ENCODE measurements around the gene PLK1. TPM values are rescaled to one million over a fixed set of nuclear protein-coding genes. Genes with fewer than 3 reads are reported as not detected.

Gene PLK1
- total and polyA plus RNA-seq, 2 of the 13 experiments (the other 11 are each of a cell fraction or from before 2014, with no cell fraction given), result 71.5 to 76.3 TPM

GRCh38 chr16:23694644-23695373, 16.1 kb downstream of the PLK1 start (continued):
- TF ChIP-seq PHF21A (CRISPR knock-in tag; IDR thresholded peaks at IDR 0.05), result peak; percentile 17; the same call in 1 of the 2 replicates
- TF ChIP-seq ARNTL (CRISPR knock-in tag; IDR thresholded peaks at IDR 0.05), result no peak
- TF ChIP-seq ZNF407 (CRISPR knock-in tag; IDR thresholded peaks at IDR 0.05; ENCODE audit: not compliant biosample characterization), result no peak
- TF ChIP-seq NFKBIZ (CRISPR knock-in tag; IDR thresholded peaks at IDR 0.05), result no peak
- TF ChIP-seq RFXANK (CRISPR knock-in tag; IDR thresholded peaks at IDR 0.05), result no peak
- TF ChIP-seq ZNF335 (CRISPR knock-in tag; IDR thresholded peaks at IDR 0.05), result no peak
- TF ChIP-seq ZNF841 (CRISPR knock-in tag; IDR thresholded peaks at IDR 0.05; ENCODE audit: borderline replicate concordance), result no peak
- peak; percentile 30; the same call in 1 of the 2 replicates for TF ChIP-seq REL (CRISPR knock-in tag; conservative IDR thresholded peaks at IDR 0.05)
- peak; percentile 71; the same call in 1 of the 2 replicates for TF ChIP-seq ZSCAN21 (CRISPR knock-in tag; IDR thresholded peaks at IDR 0.05; ENCODE audit: borderline replicate concordance)
- 0 out of 2 replicates have a peak, but pooled peaks have one; percentile 67 for TF ChIP-seq ZBTB7A (CRISPR knock-in tag; IDR thresholded peaks at IDR 0.05)
- no peak for TF ChIP-seq ZNF703 (CRISPR knock-in tag; IDR thresholded peaks at IDR 0.05; ENCODE audit: borderline replicate concordance)
- TF ChIP-seq, protein P1, sequence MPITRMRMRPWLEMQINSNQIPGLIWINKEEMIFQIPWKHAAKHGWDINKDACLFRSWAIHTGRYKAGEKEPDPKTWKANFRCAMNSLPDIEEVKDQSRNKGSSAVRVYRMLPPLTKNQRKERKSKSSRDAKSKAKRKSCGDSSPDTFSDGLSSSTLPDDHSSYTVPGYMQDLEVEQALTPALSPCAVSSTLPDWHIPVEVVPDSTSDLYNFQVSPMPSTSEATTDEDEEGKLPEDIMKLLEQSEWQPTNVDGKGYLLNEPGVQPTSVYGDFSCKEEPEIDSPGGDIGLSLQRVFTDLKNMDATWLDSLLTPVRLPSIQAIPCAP (CRISPR knock-in tag; IDR thresholded peaks at IDR 0.05; ENCODE audit: low read depth), result 0 out of 2 replicates have a peak, but pooled peaks have one; percentile 21
- TF ChIP-seq ZNF30 (CRISPR knock-in tag; IDR thresholded peaks at IDR 0.05), result no peak
- TF ChIP-seq HNF4G (IDR thresholded peaks at IDR 0.05; ENCODE audit: borderline replicate concordance, low read depth, low read length), result no peak
- TF ChIP-seq HNF4G (CRISPR knock-in tag; IDR thresholded peaks at IDR 0.05; ENCODE audit: borderline replicate concordance, low read depth), result no peak
- no peak for TF ChIP-seq ZNF17 (CRISPR knock-in tag; IDR thresholded peaks at IDR 0.05)
- TF ChIP-seq ZC3H13 (CRISPR knock-in tag; IDR thresholded peaks at IDR 0.05), result no peak
- TF ChIP-seq TEAD2 (CRISPR knock-in tag; IDR thresholded peaks at IDR 0.05), result no peak

All from HepG2 (cell line).